ENCODE measurements around the gene GRIK4. TPM values are rescaled to one million over a fixed set of nuclear protein-coding genes. Genes with fewer than 3 reads are reported as not detected.

Gene GRIK4
- total RNA-seq, 2 experiments from 2014 or later, result not detected

DNA sequence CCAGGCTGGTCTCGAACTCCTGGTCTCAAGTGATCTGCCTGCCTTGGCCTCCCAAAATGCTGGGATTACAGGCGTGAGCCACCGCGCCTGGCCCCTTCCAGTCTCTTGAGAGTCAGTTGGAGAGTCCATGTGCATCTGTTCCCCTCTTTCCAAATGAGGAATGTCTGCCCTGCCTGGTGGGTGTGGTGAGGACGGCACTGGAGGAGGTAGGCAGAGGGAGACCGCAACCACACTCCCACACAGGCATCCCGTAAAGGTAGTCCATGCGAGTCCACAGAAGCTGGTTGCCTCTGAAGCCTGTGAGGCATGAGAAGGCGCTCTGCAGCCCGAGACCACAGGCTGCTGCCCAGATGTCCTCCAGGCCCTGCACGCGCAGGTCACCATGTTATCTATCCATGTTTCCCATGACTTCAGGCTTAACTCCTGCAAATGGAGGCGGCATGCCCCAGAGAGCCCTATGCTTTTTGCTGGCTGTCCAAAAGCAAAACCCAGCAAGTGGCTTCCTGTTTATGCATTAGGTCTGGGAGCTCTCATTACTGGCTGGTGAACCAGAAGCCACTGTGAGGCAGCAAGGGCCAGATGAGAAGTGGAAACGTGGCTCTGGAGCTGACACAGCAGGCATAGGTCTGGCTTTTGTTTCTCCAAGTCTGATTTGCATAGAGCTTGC lies 43.4 kb downstream of the GRIK4 start:
- Mint-ChIP-seq H3K27me3 (peaks cover 8% of the 10 kb centered on the region), H3K4me1 (ENCODE audit: low read depth) (no peaks in the 10 kb centered on the region), H3K4me3 (no peak overlapping the region), H3K27ac (no peak overlapping the region), H3K9me3 (no peaks in the 10 kb centered on the region), H3K36me3 (ENCODE audit: low read depth) (no peaks in the 10 kb centered on the region)
- intact Hi-C loops (cut with micrococcal nuclease), result loop anchor here (2.0 kb wide), 1 partner anchor 70 kb away; no protein-coding TSS in a partner anchor
- ChIA-PET POLR2A (no interaction called here), CTCF (no interaction called here)
- DNase-seq, result no peak
- TF ChIP-seq, protein P1, sequence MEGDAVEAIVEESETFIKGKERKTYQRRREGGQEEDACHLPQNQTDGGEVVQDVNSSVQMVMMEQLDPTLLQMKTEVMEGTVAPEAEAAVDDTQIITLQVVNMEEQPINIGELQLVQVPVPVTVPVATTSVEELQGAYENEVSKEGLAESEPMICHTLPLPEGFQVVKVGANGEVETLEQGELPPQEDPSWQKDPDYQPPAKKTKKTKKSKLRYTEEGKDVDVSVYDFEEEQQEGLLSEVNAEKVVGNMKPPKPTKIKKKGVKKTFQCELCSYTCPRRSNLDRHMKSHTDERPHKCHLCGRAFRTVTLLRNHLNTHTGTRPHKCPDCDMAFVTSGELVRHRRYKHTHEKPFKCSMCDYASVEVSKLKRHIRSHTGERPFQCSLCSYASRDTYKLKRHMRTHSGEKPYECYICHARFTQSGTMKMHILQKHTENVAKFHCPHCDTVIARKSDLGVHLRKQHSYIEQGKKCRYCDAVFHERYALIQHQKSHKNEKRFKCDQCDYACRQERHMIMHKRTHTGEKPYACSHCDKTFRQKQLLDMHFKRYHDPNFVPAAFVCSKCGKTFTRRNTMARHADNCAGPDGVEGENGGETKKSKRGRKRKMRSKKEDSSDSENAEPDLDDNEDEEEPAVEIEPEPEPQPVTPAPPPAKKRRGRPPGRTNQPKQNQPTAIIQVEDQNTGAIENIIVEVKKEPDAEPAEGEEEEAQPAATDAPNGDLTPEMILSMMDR (IDR thresholded peaks at IDR 0.05), result no peak
- no peak for ATAC-seq

DNA sequence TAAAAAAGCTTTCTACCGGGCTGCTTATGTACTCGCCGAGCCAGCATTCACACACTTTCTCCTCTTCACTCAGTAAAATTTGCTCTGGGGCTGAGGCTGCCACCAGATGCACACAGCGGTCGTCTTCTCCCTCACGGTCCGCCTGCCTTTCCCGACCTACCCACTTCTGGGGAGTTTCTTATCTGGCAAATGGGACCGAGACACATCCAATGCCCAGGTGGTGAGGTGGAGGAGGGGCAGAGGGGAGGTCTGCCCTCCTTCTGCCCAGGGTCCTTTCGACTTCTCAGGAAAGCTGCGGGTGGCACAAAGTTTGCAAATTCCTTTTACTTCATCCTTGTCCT lies 43.9 kb downstream of the GRIK4 start:
- TF ChIP-seq, protein P1 (IDR thresholded peaks at IDR 0.05), result no peak
- ChIA-PET CTCF (no interaction called here), POLR2A (no interaction called here)
- intact Hi-C loops (cut with micrococcal nuclease), result loop anchor here (2.0 kb wide), 1 partner anchor 69 kb away; no protein-coding TSS in a partner anchor
- Mint-ChIP-seq H3K27me3 (peaks cover 7% of the 10 kb centered on the region), H3K27ac (no peak overlapping the region), H3K9me3 (no peaks in the 10 kb centered on the region), H3K36me3 (ENCODE audit: low read depth) (no peaks in the 10 kb centered on the region), H3K4me1 (ENCODE audit: low read depth) (no peaks in the 10 kb centered on the region), H3K4me3 (no peak overlapping the region)
- ATAC-seq, result no peak
- DNase-seq, result no peak

DNA sequence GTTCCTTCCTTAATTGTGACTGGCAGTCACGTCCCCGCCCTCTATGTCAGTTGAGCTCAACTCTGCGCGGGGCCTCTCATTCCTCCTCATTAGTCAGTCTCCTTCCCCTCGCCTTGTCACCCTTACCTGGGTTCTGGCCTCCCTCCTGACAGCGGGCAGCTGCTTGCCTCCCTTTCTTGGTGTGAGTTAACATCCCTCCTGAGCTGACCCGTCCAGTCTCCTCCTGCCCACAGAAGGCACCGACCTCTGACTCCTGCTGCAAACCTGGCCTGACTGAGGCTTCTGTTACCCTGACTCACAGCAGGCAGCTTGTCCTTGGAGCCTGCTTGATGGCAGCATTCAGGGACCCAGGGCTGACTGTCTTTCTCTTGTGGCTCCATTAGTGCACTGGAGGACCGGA lies 45.2 kb downstream of the GRIK4 start:
- H3K4me3 Mint-ChIP-seq, result no peak overlapping the region
- H3K36me3 Mint-ChIP-seq (ENCODE audit: low read depth), result no peaks in the 10 kb centered on the region
- TF ChIP-seq, protein P1 (IDR thresholded peaks at IDR 0.05), result no peak
- DNase-seq (no peak), ATAC-seq (no peak)
- H3K27me3 Mint-ChIP-seq, result peaks cover 11% of the 10 kb centered on the region
- ChIA-PET CTCF (no interaction called here), POLR2A (no interaction called here)
- no peak overlapping the region for H3K27ac Mint-ChIP-seq
- H3K9me3 Mint-ChIP-seq, result no peaks in the 10 kb centered on the region
- no peaks in the 10 kb centered on the region for H3K4me1 Mint-ChIP-seq (ENCODE audit: low read depth)
- intact Hi-C loops (cut with micrococcal nuclease), result no loop called here

- H3K9me3 Mint-ChIP-seq, result no peaks in the 10 kb centered on the region
- H3K27ac Mint-ChIP-seq, result no peak overlapping the region
- H3K4me1 Mint-ChIP-seq (ENCODE audit: low read depth), result no peaks in the 10 kb centered on the region
- DNase-seq (no peak), ATAC-seq (no peak)
- POLR2A ChIA-PET, result no interaction called here
- CTCF ChIA-PET, result no interaction called here
- TF ChIP-seq, protein P1 (IDR thresholded peaks at IDR 0.05), result no peak
- no peak overlapping the region for H3K4me3 Mint-ChIP-seq
- no peaks in the 10 kb centered on the region for H3K36me3 Mint-ChIP-seq (ENCODE audit: low read depth)
- intact Hi-C loops (cut with micrococcal nuclease), result no loop called here
- peaks cover 25% of the 10 kb centered on the region for H3K27me3 Mint-ChIP-seq
Observed at GRCh38 chr11:120558744-120559431, 47.3 kb downstream of the GRIK4 start.

DNA sequence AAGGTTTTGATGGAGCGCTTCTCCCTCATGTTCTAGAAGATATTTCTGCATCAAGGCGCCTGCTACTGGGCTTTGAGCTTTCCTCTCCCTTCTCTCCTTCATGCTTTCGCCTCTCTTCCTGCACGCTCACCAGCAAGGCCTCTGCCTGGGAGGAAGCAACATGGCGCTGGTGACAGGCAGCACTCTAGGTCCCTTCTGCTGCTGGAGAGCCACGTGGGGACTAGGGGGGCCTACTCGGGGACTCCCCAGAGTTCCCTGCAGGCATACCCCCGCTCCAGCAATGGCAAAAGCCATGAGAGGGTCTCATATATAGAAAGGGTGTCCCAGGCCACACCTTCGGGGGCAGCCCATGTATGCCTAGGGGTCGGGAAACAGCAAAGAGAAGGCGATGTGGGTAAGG lies 49.7 kb downstream of the GRIK4 start:
- CTCF ChIA-PET, result no interaction called here
- peaks cover 11% of the 10 kb centered on the region for H3K4me1 Mint-ChIP-seq (ENCODE audit: low read depth)
- no peaks in the 10 kb centered on the region for H3K36me3 Mint-ChIP-seq (ENCODE audit: low read depth)
- TF ChIP-seq, protein P1 (IDR thresholded peaks at IDR 0.05), result no peak
- POLR2A ChIA-PET, result no interaction called here
- peaks cover 33% of the 10 kb centered on the region for H3K27me3 Mint-ChIP-seq
- DNase-seq (no peak), ATAC-seq (no peak)
- no peak overlapping the region for H3K4me3 Mint-ChIP-seq
- H3K27ac Mint-ChIP-seq, result no peak overlapping the region
- H3K9me3 Mint-ChIP-seq, result no peaks in the 10 kb centered on the region
- intact Hi-C loops (cut with micrococcal nuclease), result no loop called here
